Measurements from ENCODE around the gene GPR108. TPM values are rescaled to one million over a fixed set of nuclear protein-coding genes. Genes with fewer than 3 reads are reported as not detected.
A peak's percentile ranks its signal among the peaks of the same experiment; 100 is the strongest.

Gene GPR108
- total and polyA plus RNA-seq, 11 donors = 19.2 to 47.9 (median 31.1) TPM

DNA sequence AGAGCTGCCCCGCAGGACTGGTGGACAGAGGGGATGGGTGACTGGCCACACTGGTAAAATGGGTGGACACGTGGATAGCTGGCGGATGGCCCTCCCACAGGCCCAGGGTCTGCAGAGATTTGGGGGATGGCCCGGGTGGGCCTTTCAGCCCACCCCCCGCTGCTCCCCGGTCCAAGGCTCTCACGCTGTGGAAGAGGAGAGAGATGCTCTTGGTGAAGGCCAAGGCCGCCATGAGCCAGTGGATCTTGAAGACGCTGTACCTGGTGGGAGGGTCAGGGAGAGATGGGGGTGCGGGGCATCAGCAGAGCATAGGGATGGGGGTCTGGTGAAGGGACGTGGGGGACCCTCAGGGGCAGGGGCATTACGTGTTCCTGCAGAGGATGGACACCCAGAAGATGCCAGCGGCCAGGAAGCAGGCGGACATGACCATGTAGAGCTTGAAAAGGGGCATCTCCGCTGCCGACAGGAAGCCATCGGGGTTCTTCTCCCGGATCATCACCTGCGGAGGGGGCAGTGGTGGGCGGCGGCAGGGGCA is 4.5 kb downstream of the GPR108 start:
- Histone ChIP-seq H3K4me3 (no peak overlapping the region), H3K4me1 (peaks cover 0 to 39% (median 13%) of the 10 kb centered on the region in 12 donors), H3K9me3 (no peaks in the 10 kb centered on the region), H3K27ac (no peak overlapping the region), H3K27me3 (no peaks in the 10 kb centered on the region), H3K36me3 (peaks cover 0 to 43% (median 12%) of the 10 kb centered on the region in 9 donors)
- intact Hi-C loops (cut with DNase I) = loop anchor here in 6 of 10 donors (10.0 kb wide), 2 partner anchors 98 to 218 kb away; no protein-coding TSS in a partner anchor
- ATAC-seq (no peak), DNase-seq (peak in 1 of 5 donors; percentile 39)
- TF ChIP-seq, protein P1, sequence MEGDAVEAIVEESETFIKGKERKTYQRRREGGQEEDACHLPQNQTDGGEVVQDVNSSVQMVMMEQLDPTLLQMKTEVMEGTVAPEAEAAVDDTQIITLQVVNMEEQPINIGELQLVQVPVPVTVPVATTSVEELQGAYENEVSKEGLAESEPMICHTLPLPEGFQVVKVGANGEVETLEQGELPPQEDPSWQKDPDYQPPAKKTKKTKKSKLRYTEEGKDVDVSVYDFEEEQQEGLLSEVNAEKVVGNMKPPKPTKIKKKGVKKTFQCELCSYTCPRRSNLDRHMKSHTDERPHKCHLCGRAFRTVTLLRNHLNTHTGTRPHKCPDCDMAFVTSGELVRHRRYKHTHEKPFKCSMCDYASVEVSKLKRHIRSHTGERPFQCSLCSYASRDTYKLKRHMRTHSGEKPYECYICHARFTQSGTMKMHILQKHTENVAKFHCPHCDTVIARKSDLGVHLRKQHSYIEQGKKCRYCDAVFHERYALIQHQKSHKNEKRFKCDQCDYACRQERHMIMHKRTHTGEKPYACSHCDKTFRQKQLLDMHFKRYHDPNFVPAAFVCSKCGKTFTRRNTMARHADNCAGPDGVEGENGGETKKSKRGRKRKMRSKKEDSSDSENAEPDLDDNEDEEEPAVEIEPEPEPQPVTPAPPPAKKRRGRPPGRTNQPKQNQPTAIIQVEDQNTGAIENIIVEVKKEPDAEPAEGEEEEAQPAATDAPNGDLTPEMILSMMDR (IDR thresholded peaks at IDR 0.05) = no peak
- TF ChIP-seq POLR2A (IDR thresholded peaks at IDR 0.05) = no peak
- 90 to 93% (median 92%) methylated on average over 20 to 21 of the region's 21 CpGs for WGBS, 4 donors

DNA sequence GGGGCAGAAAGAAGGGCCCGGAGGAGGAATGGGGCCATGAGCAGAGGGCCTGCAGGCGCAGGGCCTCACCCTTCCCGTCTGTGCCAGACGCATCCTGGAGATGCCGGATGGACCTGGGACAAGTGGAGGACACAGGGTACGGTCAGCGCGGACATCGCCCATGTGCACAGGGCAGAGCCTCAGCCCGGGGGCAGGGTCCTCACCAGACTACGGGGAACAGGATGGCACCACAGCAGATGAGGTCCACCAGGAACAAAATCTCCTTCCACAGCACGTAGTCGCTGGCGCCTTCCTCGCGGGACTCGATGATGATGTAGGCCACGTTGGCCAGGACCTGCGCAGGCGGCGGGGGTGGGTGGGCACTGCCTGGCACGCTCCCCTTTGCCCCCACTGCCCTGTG is 5.6 kb downstream of the GPR108 start:
- Histone ChIP-seq H3K27me3 (no peaks in the 10 kb centered on the region), H3K4me3 (no peak overlapping the region), H3K4me1 (peaks cover 0 to 40% (median 13%) of the 10 kb centered on the region in 12 donors), H3K9me3 (peaks cover 0 to 5% (median 0%) of the 10 kb centered on the region in 12 donors), H3K36me3 (peaks cover 0 to 43% (median 12%) of the 10 kb centered on the region in 9 donors), H3K27ac (no peak overlapping the region)
- ATAC-seq (no peak), DNase-seq (peak in 1 of 5 donors; percentile 46)
- intact Hi-C loops (cut with DNase I) = loop anchor here in 6 of 10 donors (10.0 kb wide), 2 partner anchors 97 to 217 kb away; no protein-coding TSS in a partner anchor
- TF ChIP-seq, protein P1 (IDR thresholded peaks at IDR 0.05) = no peak
- no peak for TF ChIP-seq POLR2A (IDR thresholded peaks at IDR 0.05)
- WGBS, 4 donors = 88 to 92% (median 90%) methylated on average over 22 of the region's 22 CpGs

DNA sequence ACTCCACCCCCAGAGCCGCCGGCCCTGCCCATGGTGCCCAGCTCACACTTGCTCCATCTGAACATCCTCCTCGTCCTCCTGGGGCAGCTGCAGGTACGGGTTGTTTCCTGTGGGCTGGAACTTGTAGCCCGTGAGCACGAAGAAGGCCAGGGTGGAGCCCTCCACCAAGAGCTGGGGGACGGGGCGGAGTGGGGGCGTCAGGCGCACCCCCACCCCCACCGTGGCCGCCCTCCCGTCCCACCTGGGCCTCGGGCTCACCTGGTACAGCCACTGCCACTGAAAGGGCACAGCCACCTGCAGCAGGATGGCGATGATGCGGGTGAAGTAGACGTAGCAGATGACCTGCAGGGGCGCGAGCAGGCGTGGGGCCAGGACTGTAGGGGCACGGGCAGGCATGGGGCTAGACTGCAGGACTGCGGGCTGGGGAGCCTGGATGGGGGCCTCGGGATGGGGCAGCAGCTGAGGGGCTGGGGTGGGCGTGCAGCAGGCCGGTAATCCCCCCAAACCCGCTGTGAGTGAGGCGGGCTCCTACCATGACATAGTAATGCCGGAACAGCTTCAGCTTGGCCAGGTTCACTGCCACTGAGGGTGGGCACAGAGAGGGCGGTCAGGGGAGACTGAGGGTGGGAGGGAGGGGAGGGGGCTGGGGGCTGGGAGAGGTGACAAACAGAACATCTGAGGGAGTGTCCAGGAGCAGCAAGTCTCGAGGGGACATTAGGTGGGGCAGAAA is 6.3 kb downstream of the GPR108 start:
- DNase-seq (peak in 1 of 5 donors; percentile 43), ATAC-seq (no peak)
- H3K27ac ChIP-seq = no peak overlapping the region

More for the DNA sequence above, 6.3 kb downstream of the GPR108 start:
- TF ChIP-seq POLR2A (IDR thresholded peaks at IDR 0.05) = no peak
- TF ChIP-seq, protein P1 (IDR thresholded peaks at IDR 0.05) = no peak
- Histone ChIP-seq H3K27me3 (peaks cover 0 to 6% (median 0%) of the 10 kb centered on the region in 9 donors), H3K4me3 (no peak overlapping the region), H3K4me1 (peaks cover 0 to 33% (median 9%) of the 10 kb centered on the region in 12 donors), H3K36me3 (peaks cover 0 to 43% (median 12%) of the 10 kb centered on the region in 9 donors), H3K9me3 (peaks cover 0 to 5% (median 0%) of the 10 kb centered on the region in 12 donors)
- intact Hi-C loops (cut with DNase I) = loop anchor here in 6 of 10 donors (10.0 kb wide), 2 partner anchors 96 to 216 kb away; no protein-coding TSS in a partner anchor
- whole genome bisulfite sequencing, 4 donors = 92 to 95% (median 93%) methylated on average over 18 to 30 of the region's 30 CpGs

Measured in heart left ventricle (tissue), 16 donors.